ENCODE results near the gene SEC31B. TPM values are rescaled to one million over a fixed set of nuclear protein-coding genes. Genes with fewer than 3 reads are reported as not detected.
A peak's percentile ranks its signal among the peaks of the same experiment; 100 is the strongest.

Gene SEC31B
- total and polyA plus RNA-seq, 9 of the 15 experiments (the other 6 are each of a cell fraction or from before 2014, with no cell fraction given) = 0.91 to 7.0 (median 2.4) TPM

DNA sequence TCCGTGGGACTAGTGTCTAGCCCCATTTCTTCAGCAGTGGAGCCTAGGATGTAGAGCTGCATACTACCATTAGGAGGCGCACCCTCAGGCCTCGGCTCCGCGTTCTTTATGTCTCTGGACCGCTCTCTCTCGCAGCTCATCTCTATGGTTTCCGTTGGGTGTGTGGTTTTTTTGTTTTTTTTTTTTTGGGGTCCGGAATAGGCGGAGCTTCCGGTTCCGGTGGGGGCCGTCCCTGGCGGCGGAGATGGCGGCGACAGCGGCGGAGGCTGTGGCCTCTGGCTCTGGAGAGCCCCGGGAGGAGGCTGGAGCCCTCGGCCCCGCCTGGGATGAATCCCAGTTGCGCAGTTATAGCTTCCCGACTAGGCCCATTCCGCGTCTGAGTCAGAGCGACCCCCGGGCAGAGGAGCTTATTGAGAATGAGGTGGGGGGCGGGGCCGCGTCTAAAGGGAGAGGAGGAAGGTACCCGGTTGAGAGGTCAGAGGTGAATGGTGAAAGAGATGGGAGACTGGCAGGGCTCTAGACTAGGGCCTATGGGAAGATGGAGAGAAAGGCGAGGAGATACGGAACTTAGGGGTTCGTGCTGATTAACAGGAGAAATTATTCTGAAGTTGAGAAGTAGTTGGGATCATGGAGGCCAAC is 16.2 kb upstream of the SEC31B start, which contains the start of gene HIF1AN:
TSS of gene HIF1AN (plus strand) at position 229 of the 639 bp plus-strand sequence. CDS start at position 245, 16 bp downstream.
- in situ Hi-C loops (cut with MboI) = no loop called here
- no peaks in the 10 kb centered on the region for H3K27me3 ChIP-seq (ENCODE audit: control insufficient read depth in 2 of 2, insufficient read depth in 2 of 2, low read length in 2 of 2)
- H3K9me3 ChIP-seq (replicated peaks; ENCODE audit: control insufficient read depth, insufficient read depth, low read depth, low read length) = no peaks in the 10 kb centered on the region; the same call in 1 of the 2 replicates
- H3K36me3 ChIP-seq (ENCODE audit: control insufficient read depth, insufficient read depth, low read length) = peaks cover 24% of the 10 kb centered on the region
- H4K20me1 ChIP-seq (replicated peaks; ENCODE audit: control insufficient read depth, insufficient read depth, low read length) = no peaks in the 10 kb centered on the region
- ChIA-PET CTCF (ENCODE audit: low intra/inter-chr PET ratio) (interaction anchor here (0.7 kb wide), 1 partner anchor 214 kb away, joined by 4 read pairs; no protein-coding TSS in a partner anchor), POLR2A (interaction anchor here (0.8 to 1.1 kb wide), 5 partner anchors 9 to 163 kb away, joined by 3 read pairs; no protein-coding TSS in a partner anchor)
- WGBS (ENCODE audit: insufficient coverage, low coverage, missing lambda C conversion rate) = 0% methylated on average over 32 of the region's 35 CpGs
- DNase-seq (ENCODE audit: extremely low read depth in 1 of 4, low spot score in 3 of 4) (peak; percentile 85 to 93 (median 90)), FAIRE-seq (peak; percentile 99), ATAC-seq (peak; percentile 99)
- peak within 1 kb of the TSS; percentile 59 to 89 for H3K9ac ChIP-seq (ENCODE audit: insufficient read depth in 1 of 2, low read depth in 2 of 2, low read length in 2 of 2)
- H3K27ac ChIP-seq (ENCODE audit: extremely low read depth, low read depth, low read length) = peak within 1 kb of the TSS; percentile 33; the same call in 2 of the 3 replicates
- peak within 1 kb of the TSS; percentile 86 for H3K4me2 ChIP-seq (ENCODE audit: insufficient read depth, low read length)
- H3K4me1 ChIP-seq (replicated peaks in 1 of 2; ENCODE audit: control insufficient read depth in 2 of 2, insufficient read depth in 2 of 2, low read length in 2 of 2) = peaks cover 0 to 4% of the 10 kb centered on the region in 2 experiments; a peak in 3 of 5 replicates
- H3K9me1 ChIP-seq (ENCODE audit: control insufficient read depth, insufficient read depth, low read length) = no peaks in the 10 kb centered on the region
- intact Hi-C loops (cut with micrococcal nuclease) = no loop called here
- H3K4me3 ChIP-seq = peak within 1 kb of the TSS; percentile 78
- H2AFZ ChIP-seq (ENCODE audit: low read depth, low read length) = peak within 1 kb of the TSS; percentile 96
- no TSS peak for BruUV-seq (replicated peaks)
- peaks cover 24% of the 10 kb centered on the region for H3K79me2 ChIP-seq (ENCODE audit: control insufficient read depth, insufficient read depth, low read length)
- TF ChIP-seq XRCC5 (IDR thresholded peaks at IDR 0.05; ENCODE audit: low read depth, low read length) (peak; percentile 79), BDP1 (IDR thresholded peaks at IDR 0.05; ENCODE audit: insufficient read depth, insufficient read length) (no peak), CC2D1A (IDR thresholded peaks at IDR 0.05) (peak; percentile 83), GABPA (tag; conservative IDR thresholded peaks at IDR 0.05; ENCODE audit: low read depth) (peak; percentile 95), ZNF639 (CRISPR knock-in tag; conservative IDR thresholded peaks at IDR 0.05 in 1 of 2, IDR thresholded peaks at IDR 0.05 in 1 of 2) (peak in 1 of 2 experiments; percentile 44; a peak in 1 of 4 replicates), TAF15 (IDR thresholded peaks at IDR 0.05; ENCODE audit: low read depth, low read length) (no peak), CBX8 (IDR thresholded peaks at IDR 0.05; ENCODE audit: borderline replicate concordance, extremely low read depth, low read depth, low read length, poor library complexity, severe bottlenecking) (no peak), CREB3L1 (IDR thresholded peaks at IDR 0.05; ENCODE audit: borderline replicate concordance, low read depth) (peak; percentile 34; the same call in 1 of the 2 replicates), ZNF655 (CRISPR knock-in tag; IDR thresholded peaks at IDR 0.05) (no peak), HNRNPLL (IDR thresholded peaks at IDR 0.05; ENCODE audit: low read depth, low read length, poor library complexity, severe bottlenecking) (peak; percentile 60), KLF13 (tag; IDR thresholded peaks at IDR 0.05; ENCODE audit: borderline replicate concordance, low read depth) (peak; percentile 48; the same call in 1 of the 2 replicates), ARID1B (IDR thresholded peaks at IDR 0.05) (0 out of 2 replicates have a peak, but pooled peaks have one; percentile 9), ATF7 (IDR thresholded peaks at IDR 0.05) (peak; percentile 67)
- TF ChIP-seq, protein P1, sequence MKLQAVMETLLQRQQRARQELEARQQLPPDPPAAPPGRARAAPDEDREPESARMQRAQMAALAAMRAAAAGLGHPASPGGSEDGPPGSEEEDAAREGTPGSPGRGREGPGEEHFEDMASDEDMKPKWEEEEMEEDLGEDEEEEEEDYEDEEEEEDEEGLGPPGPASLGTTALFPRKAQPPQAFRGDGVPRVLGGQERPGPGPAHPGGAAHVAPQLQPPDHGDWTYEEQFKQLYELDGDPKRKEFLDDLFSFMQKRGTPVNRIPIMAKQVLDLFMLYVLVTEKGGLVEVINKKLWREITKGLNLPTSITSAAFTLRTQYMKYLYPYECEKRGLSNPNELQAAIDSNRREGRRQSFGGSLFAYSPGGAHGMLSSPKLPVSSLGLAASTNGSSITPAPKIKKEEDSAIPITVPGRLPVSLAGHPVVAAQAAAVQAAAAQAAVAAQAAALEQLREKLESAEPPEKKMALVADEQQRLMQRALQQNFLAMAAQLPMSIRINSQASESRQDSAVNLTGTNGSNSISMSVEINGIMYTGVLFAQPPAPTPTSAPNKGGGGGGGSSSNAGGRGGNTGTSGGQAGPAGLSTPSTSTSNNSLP (IDR thresholded peaks at IDR 0.05; ENCODE audit: borderline replicate concordance, low read depth, low read length) = 0 out of 2 replicates have a peak, but pooled peaks have one; percentile 17
